Muscle of leg (tissue), 11 donors: ENCODE data around the gene PPP1CA. TPM values are rescaled to one million over a fixed set of nuclear protein-coding genes. Genes with fewer than 3 reads are reported as not detected.

Experiments used
- DNase-seq: peaks from one replicate; pipeline ENCODE4 v3.0.0; 2013
- H3K27ac ChIP-seq: one replicate; pipeline ENCODE4 v1.5.1; 2013; ENCODE audit warnings: mild to moderate bottlenecking, low read length, control low read depth
- H3K27me3 ChIP-seq: one replicate; pipeline ENCODE4 v1.6.1; 2013; ENCODE audit warnings: low read length; ENCODE audit not compliant: control insufficient read depth, insufficient read depth
- H3K36me3 ChIP-seq: one replicate; pipeline ENCODE4 v1.6.1; 2013; ENCODE audit warnings: low read length; ENCODE audit not compliant: control insufficient read depth, insufficient read depth
- H3K4me1 ChIP-seq: one replicate; pipeline ENCODE4 v1.6.1; 2013; ENCODE audit warnings: low read length; ENCODE audit not compliant: control insufficient read depth, insufficient read depth
- H3K4me3 ChIP-seq: one replicate; pipeline ENCODE4 v1.5.1; 2013; ENCODE audit warnings: low read length, control low read depth
- H3K9me3 ChIP-seq: replicated peaks from 2 replicates; pipeline ENCODE4 v1.6.1; 2013; ENCODE audit warnings: low read depth, low read length; ENCODE audit not compliant: control insufficient read depth
- WGBS: methylation state at CpG from one replicate; pipeline ENCODE4 v1.1.5; 2013; ENCODE audit warnings: missing lambda C conversion rate; ENCODE audit not compliant: insufficient coverage; 5-methylcytosine and 5-hydroxymethylcytosine counted together
- polyA plus RNA-seq, 8 donors: library from polyadenylated mRNA; unstranded; fragments of 120-200 nt; gene quantifications; one replicate each; pipeline versions ENCODE4 v1.2.1 to v1.2.3, GENCODE V29; 2013; ENCODE audit warnings: inconsistent platforms in 1 of 8, low replicate concordance in 1 of 8; ENCODE audit not compliant: insufficient read length in 8 of 8, insufficient read depth in 1 of 8
- total RNA-seq: library from RNA; stranded (reverse); fragments of 120-200 nt; gene quantifications from one replicate; pipeline ENCODE4 v1.2.4, GENCODE V29; 2013

PPP1CA gene
- total and polyA plus RNA-seq, 9 donors = 127 to 150 (median 141) TPM

- Histone ChIP-seq H3K4me3 (peak overlapping the region; percentile 1), H3K27ac (peak overlapping the region; percentile 94), H3K4me1 (peaks cover 71% of the 10 kb centered on the region)
Measured at GRCh38 chr11:67417425-67417824, 15.8 kb upstream of the PPP1CA start.

GRCh38 chr11:67416416-67417335 lies 15.0 kb upstream of the PPP1CA start:
- 46% methylated on average over 9 of the region's 21 CpGs for WGBS

More at GRCh38 chr11:67417425-67417824, 15.8 kb upstream of the PPP1CA start:
- Histone ChIP-seq H3K36me3 (peaks cover 7% of the 10 kb centered on the region), H3K9me3 (no peaks in the 10 kb centered on the region), H3K27me3 (peaks cover 20% of the 10 kb centered on the region)
- WGBS = 58% methylated on average over 10 of the region's 12 CpGs
- DNase-seq = no peak

GRCh38 chr11:67415501-67416304 lies 14.0 kb upstream of the PPP1CA start, which contains the start of gene CARNS1:
CARNS1 (plus strand) TSS chr11:67415678; CDS start chr11:67416200, 522 bp downstream.
- 5% methylated on average over 43 of the region's 67 CpGs for WGBS
- Histone ChIP-seq H3K4me3 (peak within 1 kb of the TSS; percentile 44), H3K27ac (peak within 1 kb of the TSS; percentile 94), H3K9me3 (no peaks in the 10 kb centered on the region), H3K36me3 (peaks cover 4% of the 10 kb centered on the region), H3K4me1 (peaks cover 72% of the 10 kb centered on the region), H3K27me3 (peaks cover 35% of the 10 kb centered on the region)
- DNase-seq = no peak

More at GRCh38 chr11:67416416-67417335, 15.0 kb upstream of the PPP1CA start:
- peak overlapping the region; percentile 94 for H3K27ac ChIP-seq
- no peak for DNase-seq
- no peaks in the 10 kb centered on the region for H3K9me3 ChIP-seq
- H3K4me3 ChIP-seq = peak overlapping the region; percentile 44
- peaks cover 4% of the 10 kb centered on the region for H3K36me3 ChIP-seq
- H3K27me3 ChIP-seq = peaks cover 26% of the 10 kb centered on the region
- peaks cover 71% of the 10 kb centered on the region for H3K4me1 ChIP-seq

- H3K27ac ChIP-seq = peak overlapping the region; percentile 29
- peaks cover 51% of the 10 kb centered on the region for H3K27me3 ChIP-seq
- H3K9me3 ChIP-seq = no peaks in the 10 kb centered on the region
- H3K4me3 ChIP-seq = no peak overlapping the region
- H3K36me3 ChIP-seq = peaks cover 4% of the 10 kb centered on the region
- DNase-seq = no peak
- WGBS = 57% methylated on average over 1 of the region's 2 CpGs
- H3K4me1 ChIP-seq = peaks cover 75% of the 10 kb centered on the region
Measured at GRCh38 chr11:67413266-67413849, 11.7 kb upstream of the PPP1CA start.

GRCh38 chr11:67412495-67413179 lies 11.0 kb upstream of the PPP1CA start:
- no peak overlapping the region for H3K27ac ChIP-seq
- no peak for DNase-seq
- no peaks in the 10 kb centered on the region for H3K9me3 ChIP-seq
- WGBS = 59% methylated on average over 5 of the region's 9 CpGs
- peaks cover 74% of the 10 kb centered on the region for H3K4me1 ChIP-seq
- H3K36me3 ChIP-seq = peaks cover 4% of the 10 kb centered on the region
- H3K4me3 ChIP-seq = no peak overlapping the region
- H3K27me3 ChIP-seq = peaks cover 53% of the 10 kb centered on the region

- Histone ChIP-seq H3K36me3 (peaks cover 4% of the 10 kb centered on the region), H3K4me1 (peaks cover 68% of the 10 kb centered on the region), H3K27ac (no peak overlapping the region), H3K9me3 (no peaks in the 10 kb centered on the region), H3K27me3 (peaks cover 55% of the 10 kb centered on the region), H3K4me3 (no peak overlapping the region)
- no peak for DNase-seq
- no CpG with 5 or more reads among the region's 7 CpGs for WGBS
Measured at GRCh38 chr11:67411785-67412152, 10.1 kb upstream of the PPP1CA start.

GRCh38 chr11:67410984-67411784 lies 9.5 kb upstream of the PPP1CA start:
- Histone ChIP-seq H3K27ac (no peak overlapping the region), H3K27me3 (peaks cover 55% of the 10 kb centered on the region), H3K4me1 (peaks cover 63% of the 10 kb centered on the region), H3K4me3 (no peak overlapping the region), H3K36me3 (peaks cover 2% of the 10 kb centered on the region), H3K9me3 (no peaks in the 10 kb centered on the region)
- DNase-seq = no peak
- 83% methylated on average over 7 of the region's 17 CpGs for WGBS

- H3K9me3 ChIP-seq = no peaks in the 10 kb centered on the region
- H3K36me3 ChIP-seq = no peaks in the 10 kb centered on the region
- no peak overlapping the region for H3K27ac ChIP-seq
- WGBS = 63% methylated on average over 10 of the region's 15 CpGs
- H3K4me3 ChIP-seq = no peak overlapping the region
- peaks cover 55% of the 10 kb centered on the region for H3K27me3 ChIP-seq
- H3K4me1 ChIP-seq = peaks cover 58% of the 10 kb centered on the region
- no peak for DNase-seq
Measured at GRCh38 chr11:67410369-67410831, 8.7 kb upstream of the PPP1CA start.
